ENCODE data around the gene ACKR2. TPM values are rescaled to one million over a fixed set of nuclear protein-coding genes. Genes with fewer than 3 reads are reported as not detected.

The ACKR2 gene
- total RNA-seq, 2 donors from 2014 or later: 0.77 to 1.3 TPM

GRCh38 chr3:42830437-42831320, 21.4 kb downstream of the ACKR2 start:
- Mint-ChIP-seq H3K36me3 (ENCODE audit: low read depth) (no peaks in the 10 kb centered on the region), H3K4me1 (no peaks in the 10 kb centered on the region), H3K27ac (no peak overlapping the region), H3K27me3 (peaks cover 4% of the 10 kb centered on the region), H3K4me3 (no peak overlapping the region), H3K9me3 (no peaks in the 10 kb centered on the region)
- ATAC-seq (replicated peaks): no peak

DNA sequence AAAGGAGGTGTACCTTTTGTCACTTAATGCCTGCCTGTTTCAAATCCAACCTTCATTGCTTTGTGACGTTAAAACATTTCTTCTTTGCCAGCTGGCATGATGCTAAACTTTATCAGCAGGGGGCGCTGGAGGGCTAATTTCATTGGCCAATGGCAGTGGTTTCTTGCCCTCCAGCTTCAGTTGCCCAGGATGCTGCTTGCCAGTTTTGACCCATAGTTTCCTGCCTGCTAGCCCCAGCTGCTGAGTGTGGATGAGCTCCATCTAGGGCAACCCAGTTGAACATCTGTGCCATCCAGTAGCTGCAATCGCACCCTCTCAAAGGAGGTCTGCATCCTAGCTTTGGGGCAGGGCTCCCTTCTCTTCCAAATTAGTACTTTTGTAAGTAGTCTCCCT, 22.1 kb downstream of the ACKR2 start:
- no peaks in the 10 kb centered on the region for H3K36me3 Mint-ChIP-seq (ENCODE audit: low read depth)
- no peaks in the 10 kb centered on the region for H3K27me3 Mint-ChIP-seq
- no peak overlapping the region for H3K4me3 Mint-ChIP-seq
- no peak overlapping the region for H3K27ac Mint-ChIP-seq
- H3K4me1 Mint-ChIP-seq: no peaks in the 10 kb centered on the region
- no peaks in the 10 kb centered on the region for H3K9me3 Mint-ChIP-seq
- peak; percentile 84 for ATAC-seq (replicated peaks)

- no peaks in the 10 kb centered on the region for H3K9me3 Mint-ChIP-seq
- no peaks in the 10 kb centered on the region for H3K4me1 Mint-ChIP-seq
- no peak overlapping the region for H3K27ac Mint-ChIP-seq
- no peak for ATAC-seq (replicated peaks)
- no peak overlapping the region for H3K4me3 Mint-ChIP-seq
- no peaks in the 10 kb centered on the region for H3K27me3 Mint-ChIP-seq
- H3K36me3 Mint-ChIP-seq (ENCODE audit: low read depth): no peaks in the 10 kb centered on the region
Observed at GRCh38 chr3:42836150-42837123, 27.2 kb downstream of the ACKR2 start.

- H3K27me3 Mint-ChIP-seq: no peaks in the 10 kb centered on the region
- H3K27ac Mint-ChIP-seq: no peak overlapping the region
- ATAC-seq (replicated peaks): no peak
- H3K36me3 Mint-ChIP-seq (ENCODE audit: low read depth): no peaks in the 10 kb centered on the region
- no peaks in the 10 kb centered on the region for H3K9me3 Mint-ChIP-seq
- no peaks in the 10 kb centered on the region for H3K4me1 Mint-ChIP-seq
- no peak overlapping the region for H3K4me3 Mint-ChIP-seq
Observed at GRCh38 chr3:42838571-42838970, 29.3 kb downstream of the ACKR2 start.

DNA sequence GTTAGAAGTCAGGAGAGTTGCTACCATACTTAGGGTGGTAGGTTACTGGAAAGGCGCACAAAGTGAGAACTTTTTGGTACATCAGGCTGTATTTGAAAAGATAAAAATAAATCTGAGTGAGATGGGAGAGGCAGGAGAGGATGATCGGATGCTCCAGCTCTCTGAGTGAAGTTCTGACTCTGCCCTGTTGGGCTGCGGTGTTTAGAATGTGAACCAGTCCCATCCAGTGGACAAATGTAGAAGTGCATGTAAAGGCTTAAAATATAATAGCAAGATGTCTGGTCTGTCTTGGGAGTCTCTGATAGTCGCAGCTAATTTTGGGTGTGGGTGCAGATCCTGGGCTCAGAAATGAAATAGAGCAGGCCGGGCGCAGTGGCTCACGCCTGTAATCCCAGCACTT, 30.4 kb downstream of the ACKR2 start:
- Mint-ChIP-seq H3K4me3 (no peak overlapping the region), H3K4me1 (no peaks in the 10 kb centered on the region), H3K27me3 (no peaks in the 10 kb centered on the region), H3K9me3 (no peaks in the 10 kb centered on the region), H3K36me3 (ENCODE audit: low read depth) (no peaks in the 10 kb centered on the region), H3K27ac (no peak overlapping the region)
- ATAC-seq (replicated peaks): peak; percentile 68

- no peaks in the 10 kb centered on the region for H3K4me1 Mint-ChIP-seq
- no peak for ATAC-seq (replicated peaks)
- no peaks in the 10 kb centered on the region for H3K9me3 Mint-ChIP-seq
- H3K4me3 Mint-ChIP-seq: no peak overlapping the region
- H3K27me3 Mint-ChIP-seq: no peaks in the 10 kb centered on the region
- no peak overlapping the region for H3K27ac Mint-ChIP-seq
- no peaks in the 10 kb centered on the region for H3K36me3 Mint-ChIP-seq (ENCODE audit: low read depth)
Observed at GRCh38 chr3:42841332-42841731, 32.1 kb downstream of the ACKR2 start.

GRCh38 chr3:42843713-42844411, 34.6 kb downstream of the ACKR2 start:
- Mint-ChIP-seq H3K27ac (no peak overlapping the region), H3K9me3 (no peaks in the 10 kb centered on the region), H3K4me3 (no peak overlapping the region), H3K36me3 (ENCODE audit: low read depth) (no peaks in the 10 kb centered on the region), H3K4me1 (peaks cover 12% of the 10 kb centered on the region), H3K27me3 (peaks cover 4% of the 10 kb centered on the region)
- no peak for ATAC-seq (replicated peaks)

- Mint-ChIP-seq H3K4me3 (no peak overlapping the region), H3K36me3 (ENCODE audit: low read depth) (no peaks in the 10 kb centered on the region), H3K9me3 (no peaks in the 10 kb centered on the region), H3K27me3 (peaks cover 4% of the 10 kb centered on the region), H3K27ac (no peak overlapping the region), H3K4me1 (peaks cover 12% of the 10 kb centered on the region)
- ATAC-seq (replicated peaks): no peak
Observed at GRCh38 chr3:42844412-42844713, 35.1 kb downstream of the ACKR2 start.

- H3K9me3 Mint-ChIP-seq: no peaks in the 10 kb centered on the region
- H3K4me1 Mint-ChIP-seq: peaks cover 12% of the 10 kb centered on the region
- H3K27me3 Mint-ChIP-seq: peaks cover 4% of the 10 kb centered on the region
- H3K27ac Mint-ChIP-seq: no peak overlapping the region
- H3K36me3 Mint-ChIP-seq (ENCODE audit: low read depth): no peaks in the 10 kb centered on the region
- no peak overlapping the region for H3K4me3 Mint-ChIP-seq
- no peak for ATAC-seq (replicated peaks)
Observed at GRCh38 chr3:42844815-42845214, 35.6 kb downstream of the ACKR2 start.

DNA sequence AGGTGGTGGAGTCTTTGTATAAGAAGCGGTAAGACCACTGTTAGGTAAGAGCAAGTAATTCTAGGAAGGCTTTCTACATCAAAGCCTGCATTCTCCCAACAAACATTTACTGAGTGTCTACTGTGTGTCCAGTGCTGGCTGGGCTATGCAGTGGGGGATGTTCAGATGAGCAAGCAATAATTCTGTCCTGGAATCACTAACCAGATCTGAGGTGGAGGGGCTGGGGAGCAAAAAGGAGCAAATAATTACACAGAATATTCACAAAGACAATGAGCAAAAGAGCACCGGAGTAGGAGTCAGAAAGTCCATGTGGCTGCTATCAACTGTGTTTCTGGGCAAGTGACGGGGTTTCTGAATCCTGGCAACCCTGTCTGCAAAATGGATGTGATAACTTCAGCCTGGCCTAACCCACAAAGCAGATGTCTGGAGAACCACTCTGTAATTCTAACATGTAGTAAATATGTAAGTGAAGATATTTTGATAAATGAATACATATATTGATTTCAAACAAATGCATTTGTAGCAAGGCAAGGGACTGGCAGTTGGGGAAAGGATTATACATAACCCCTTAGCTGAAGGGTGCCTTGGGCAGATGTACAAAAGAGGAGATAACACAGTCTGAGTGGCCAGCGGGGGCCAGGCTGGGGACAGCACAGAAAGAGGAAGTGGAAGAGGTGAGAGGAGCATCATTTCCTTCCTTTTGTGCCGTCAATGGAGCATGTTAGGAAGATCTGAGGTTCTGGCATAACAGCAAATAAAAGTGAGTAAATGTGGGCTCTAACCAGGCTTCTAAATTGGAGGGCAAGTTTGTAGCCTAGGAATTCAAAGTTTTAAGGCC, 37.7 kb downstream of the ACKR2 start:
- peaks cover 4% of the 10 kb centered on the region for H3K27me3 Mint-ChIP-seq
- peak overlapping the region; percentile 52 for H3K4me3 Mint-ChIP-seq
- peaks cover 12% of the 10 kb centered on the region for H3K4me1 Mint-ChIP-seq
- no peaks in the 10 kb centered on the region for H3K9me3 Mint-ChIP-seq
- H3K27ac Mint-ChIP-seq: peak overlapping the region; percentile 87
- no peak for ATAC-seq (replicated peaks)
- no peaks in the 10 kb centered on the region for H3K36me3 Mint-ChIP-seq (ENCODE audit: low read depth)

- Mint-ChIP-seq H3K9me3 (no peaks in the 10 kb centered on the region), H3K27me3 (peaks cover 4% of the 10 kb centered on the region), H3K27ac (peak overlapping the region; percentile 87), H3K4me3 (peak overlapping the region; percentile 52), H3K36me3 (ENCODE audit: low read depth) (no peaks in the 10 kb centered on the region), H3K4me1 (peaks cover 12% of the 10 kb centered on the region)
- no peak for ATAC-seq (replicated peaks)
Observed at GRCh38 chr3:42847731-42848130, 38.5 kb downstream of the ACKR2 start.

- Mint-ChIP-seq H3K36me3 (ENCODE audit: low read depth) (no peaks in the 10 kb centered on the region), H3K4me1 (peaks cover 12% of the 10 kb centered on the region), H3K9me3 (no peaks in the 10 kb centered on the region), H3K4me3 (no peak overlapping the region), H3K27me3 (peaks cover 4% of the 10 kb centered on the region), H3K27ac (no peak overlapping the region)
- ATAC-seq (replicated peaks): no peak
Observed at GRCh38 chr3:42849017-42849416, 39.8 kb downstream of the ACKR2 start.

GRCh38 chr3:42850263-42850662, 41.0 kb downstream of the ACKR2 start:
- H3K27me3 Mint-ChIP-seq: peaks cover 5% of the 10 kb centered on the region
- H3K4me3 Mint-ChIP-seq: no peak overlapping the region
- H3K9me3 Mint-ChIP-seq: no peaks in the 10 kb centered on the region
- no peak overlapping the region for H3K27ac Mint-ChIP-seq
- H3K4me1 Mint-ChIP-seq: peaks cover 12% of the 10 kb centered on the region
- ATAC-seq (replicated peaks): no peak
- no peaks in the 10 kb centered on the region for H3K36me3 Mint-ChIP-seq (ENCODE audit: low read depth)

All from activated T-helper 17 cell treated with anti-CD3 and anti-CD28 coated beads, Interleukin-2, amount 50 U/mL, for 72 hours (primary cell).